GM19467 (cell line): ENCODE data around the gene EPGN.
A peak's percentile ranks its signal among the peaks of the same experiment; 100 is the strongest.

Source experiments
- ATAC-seq: cut with Tn5 transposase; IDR thresholded peaks from one replicate; pipeline ENCODE4 v1.9.1; 2021; ENCODE audit warnings: mild to moderate bottlenecking, moderate library complexity; ENCODE audit not compliant: unreplicated experiment

Gene EPGN

DNA sequence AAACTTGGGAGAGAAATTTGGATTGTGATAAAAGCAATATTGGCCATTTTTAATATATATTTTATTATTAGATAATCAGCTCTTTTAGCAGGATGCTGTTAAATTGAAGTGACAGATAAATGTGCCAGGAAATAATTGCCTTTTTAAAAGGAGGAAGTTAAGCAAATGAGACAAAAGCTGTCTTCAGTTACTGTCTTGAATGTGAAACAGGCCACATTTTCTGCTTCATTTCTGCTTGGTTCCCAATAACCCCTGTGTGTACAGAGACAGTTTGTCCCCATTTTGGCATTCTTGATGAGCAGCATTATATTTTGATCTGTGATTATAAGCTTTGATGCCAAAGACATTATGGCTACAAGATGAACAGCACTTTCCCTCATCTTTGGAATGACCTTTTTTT lies 953 bp downstream of the EPGN start:
- no peak for ATAC-seq

DNA sequence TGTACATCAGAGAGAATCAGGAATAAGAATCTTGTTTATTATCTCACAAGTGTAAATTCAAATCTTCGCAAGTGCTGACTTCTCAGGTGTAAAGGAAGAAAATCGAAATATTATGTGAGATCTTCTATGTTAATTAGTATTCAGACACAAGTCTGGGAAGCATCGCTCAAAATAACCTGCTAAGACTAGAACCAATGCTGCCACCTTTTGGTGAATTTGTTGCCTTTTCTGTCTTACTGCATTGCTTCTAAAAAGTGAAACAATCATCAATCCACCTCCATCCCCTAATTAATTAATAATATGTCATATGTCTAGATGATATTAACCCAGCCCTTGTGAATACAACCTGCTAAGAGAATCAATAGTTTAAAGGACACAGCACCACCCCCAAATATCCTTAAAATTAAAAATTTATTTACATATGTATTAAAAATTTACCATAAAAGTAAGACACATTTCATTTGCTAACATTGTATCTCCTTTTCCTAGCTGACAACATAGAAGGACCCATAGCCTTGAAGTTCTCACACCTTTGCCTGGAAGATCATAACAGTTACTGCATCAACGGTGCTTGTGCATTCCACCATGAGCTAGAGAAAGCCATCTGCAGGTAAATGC lies 3.5 kb downstream of the EPGN start:
- ATAC-seq: no peak

DNA sequence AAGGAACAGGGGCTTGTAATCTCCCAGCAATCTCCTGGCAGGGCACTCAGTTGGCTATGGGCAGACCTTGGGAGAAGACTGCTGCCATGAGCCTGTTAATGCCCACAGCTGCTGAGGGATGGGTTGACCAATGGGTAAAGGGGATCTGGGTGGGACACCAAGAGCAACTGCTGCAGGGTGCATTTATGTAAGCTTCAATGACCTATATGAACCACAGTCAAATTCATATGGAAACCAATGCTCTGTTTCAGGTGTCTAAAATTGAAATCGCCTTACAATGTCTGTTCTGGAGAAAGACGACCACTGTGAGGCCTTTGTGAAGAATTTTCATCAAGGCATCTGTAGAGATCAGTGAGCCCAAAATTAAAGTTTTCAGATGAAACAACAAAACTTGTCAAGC lies 6.1 kb downstream of the EPGN start:
- no peak for ATAC-seq

DNA sequence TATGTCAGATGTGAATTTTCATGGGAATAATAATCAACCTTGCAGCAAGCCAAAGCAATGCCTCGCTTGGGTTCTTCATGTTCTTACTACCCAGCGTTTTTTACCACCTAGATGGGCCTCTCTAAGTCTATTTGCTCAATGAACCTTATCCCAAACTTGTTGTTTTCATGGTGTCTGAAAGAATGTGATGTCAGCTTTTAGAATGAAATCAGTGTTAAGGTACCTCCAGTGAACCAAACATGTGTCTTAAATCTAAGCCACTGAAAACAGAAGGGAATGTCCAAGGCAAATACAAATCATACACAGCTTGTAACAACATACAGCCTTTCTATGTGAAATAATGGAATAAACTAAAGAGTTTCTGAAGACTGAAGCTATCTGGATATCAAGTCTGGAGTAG lies 6.7 kb downstream of the EPGN start:
- ATAC-seq: no peak

DNA sequence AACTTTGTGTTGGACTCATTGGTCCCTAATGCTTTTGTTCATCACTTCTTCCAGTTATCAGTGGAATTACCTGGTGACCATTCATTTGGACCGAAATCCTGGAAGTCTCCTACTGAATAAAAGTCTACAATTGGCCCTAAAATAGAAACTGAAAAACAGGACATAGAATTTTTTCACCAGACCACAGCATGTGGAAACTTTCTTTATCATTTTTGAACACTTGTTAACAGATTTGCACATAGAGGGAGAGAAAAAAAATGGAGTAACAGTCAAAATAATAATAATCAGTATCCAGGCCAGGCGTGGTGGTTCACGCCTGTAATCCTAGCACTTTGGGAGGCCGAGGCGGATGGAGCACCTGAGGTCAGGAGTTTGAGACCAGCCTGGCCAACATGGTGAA lies 7.1 kb downstream of the EPGN start:
- ATAC-seq: no peak

DNA sequence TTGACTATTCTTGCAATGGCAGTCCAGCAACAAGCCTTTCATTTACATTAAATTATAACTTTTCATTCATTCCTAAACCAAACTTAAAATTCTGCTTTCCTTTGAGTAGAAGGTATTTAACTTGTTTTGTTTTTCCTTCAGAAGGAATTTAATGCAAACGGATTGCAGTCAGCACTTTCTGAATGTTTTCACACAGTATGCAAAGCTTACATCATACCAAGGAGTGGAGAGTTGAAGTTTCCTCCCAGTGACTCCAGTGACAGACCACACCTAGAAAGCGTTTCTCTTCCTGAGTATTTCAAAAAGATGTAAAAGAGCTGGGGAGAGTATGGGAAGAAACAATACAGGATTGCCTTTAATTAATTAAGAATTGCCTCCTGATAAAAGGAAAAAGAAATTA lies 8.1 kb downstream of the EPGN start:
- ATAC-seq: no peak

DNA sequence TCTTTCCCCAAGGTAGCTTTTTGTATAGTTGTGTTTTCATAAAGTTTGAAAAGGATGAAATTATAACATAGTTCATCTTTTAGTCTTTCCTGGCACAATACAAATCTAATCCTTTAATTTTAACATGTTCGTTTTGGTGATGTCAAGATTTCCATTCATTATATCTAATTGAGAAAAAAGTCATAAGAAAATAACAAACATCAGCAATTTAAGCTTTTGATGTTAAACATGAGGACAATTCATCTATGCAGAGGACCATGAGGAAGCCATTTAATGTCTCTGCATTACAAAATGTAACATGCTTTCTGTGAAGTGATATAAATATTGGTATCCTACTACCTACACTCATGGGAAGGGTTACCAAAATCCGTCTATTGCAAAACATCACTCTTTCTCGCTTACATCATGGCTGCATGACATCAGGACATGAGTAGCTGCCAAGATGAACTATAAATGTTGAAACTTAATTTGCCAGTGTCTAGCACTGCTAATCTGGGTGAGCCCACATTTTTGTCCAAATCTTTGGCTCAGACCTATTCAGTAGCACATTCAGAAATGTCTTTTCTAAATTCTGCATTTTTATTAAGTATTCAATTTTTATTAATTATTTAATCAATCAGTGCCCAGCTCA lies 9.5 kb downstream of the EPGN start:
- ATAC-seq: no peak

DNA sequence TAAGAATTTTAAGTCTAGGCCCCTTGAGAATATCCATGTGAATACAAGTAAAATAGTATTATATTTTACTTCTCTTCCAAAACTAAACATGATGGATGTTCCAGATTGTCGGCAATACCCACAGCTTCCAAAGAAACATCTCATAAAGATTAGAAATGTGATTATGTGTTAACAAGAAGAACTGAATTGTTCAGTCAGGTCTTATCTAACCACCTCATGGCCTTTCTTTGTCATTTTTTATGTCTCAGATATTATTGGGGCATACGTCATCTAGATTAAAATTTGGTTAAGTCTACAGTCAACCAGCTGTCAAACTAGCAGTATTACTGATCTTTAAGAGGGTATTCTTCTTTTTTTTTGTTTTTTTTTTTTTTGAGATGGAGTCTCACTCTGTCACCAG lies 10.0 kb downstream of the EPGN start:
- ATAC-seq: no peak

DNA sequence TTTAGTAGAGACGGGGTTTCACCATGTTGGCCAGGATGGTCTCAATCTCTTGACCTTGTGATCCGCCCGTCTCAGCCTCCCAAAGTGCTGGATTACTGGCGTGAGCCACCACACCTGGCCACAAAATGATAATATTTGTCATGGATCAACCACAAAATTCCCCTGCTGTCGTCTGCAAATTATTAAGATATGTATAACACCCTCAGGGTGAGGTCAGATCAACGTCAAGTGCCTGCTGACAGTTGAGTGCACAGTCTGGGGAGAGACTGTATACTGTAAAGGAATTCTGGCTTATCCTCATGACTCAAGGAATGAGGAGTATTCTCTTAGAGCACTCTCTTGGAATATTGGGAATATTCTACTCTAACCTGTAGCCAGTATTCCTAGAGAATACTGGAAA lies 11.2 kb downstream of the EPGN start:
- ATAC-seq: no peak

DNA sequence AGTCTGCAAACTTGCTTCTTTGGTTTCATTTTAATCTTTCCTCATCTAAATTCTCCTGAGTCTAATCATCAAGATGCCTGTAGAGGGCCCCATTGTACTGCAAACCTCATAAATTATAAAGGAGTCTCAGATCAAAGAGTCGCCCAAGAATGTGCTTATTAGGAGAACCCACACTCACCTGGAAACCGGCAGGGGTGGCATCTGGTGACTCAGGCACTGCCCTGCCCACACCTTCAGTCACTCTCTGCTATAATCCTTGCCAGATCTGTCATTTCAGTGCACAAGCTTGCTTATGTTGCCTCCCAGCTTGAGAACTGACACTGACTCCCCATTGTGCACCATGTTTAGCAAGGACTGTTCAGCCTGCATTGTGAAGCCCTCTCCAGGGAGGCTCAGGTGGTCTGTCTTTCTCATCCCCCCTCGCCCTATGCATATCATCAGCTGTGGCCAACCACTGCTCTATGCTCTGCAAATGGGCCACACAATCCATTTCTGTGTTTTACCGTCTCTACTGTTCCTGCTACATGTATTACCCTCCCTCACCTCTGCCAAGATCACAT lies 12.4 kb downstream of the EPGN start:
- ATAC-seq: peak; percentile 74

DNA sequence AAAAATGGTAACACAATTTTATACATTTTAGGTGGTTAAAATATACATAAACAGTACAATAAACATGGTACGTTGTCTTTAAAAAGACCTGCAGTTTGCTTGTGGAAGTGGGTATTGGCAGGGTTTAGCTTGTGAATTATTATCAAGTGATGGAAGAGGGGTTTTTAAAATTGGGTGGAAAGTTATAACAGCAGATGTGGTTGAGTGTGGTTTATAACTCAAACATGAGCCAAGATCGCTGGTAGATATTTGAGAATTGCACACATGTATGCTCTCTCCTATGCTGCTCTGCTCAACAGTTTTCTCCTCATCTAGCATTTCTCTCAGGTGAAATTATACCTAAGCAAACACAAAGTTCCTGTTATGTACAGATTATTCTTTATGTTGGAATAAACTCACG lies 14.0 kb downstream of the EPGN start:
- no peak for ATAC-seq

DNA sequence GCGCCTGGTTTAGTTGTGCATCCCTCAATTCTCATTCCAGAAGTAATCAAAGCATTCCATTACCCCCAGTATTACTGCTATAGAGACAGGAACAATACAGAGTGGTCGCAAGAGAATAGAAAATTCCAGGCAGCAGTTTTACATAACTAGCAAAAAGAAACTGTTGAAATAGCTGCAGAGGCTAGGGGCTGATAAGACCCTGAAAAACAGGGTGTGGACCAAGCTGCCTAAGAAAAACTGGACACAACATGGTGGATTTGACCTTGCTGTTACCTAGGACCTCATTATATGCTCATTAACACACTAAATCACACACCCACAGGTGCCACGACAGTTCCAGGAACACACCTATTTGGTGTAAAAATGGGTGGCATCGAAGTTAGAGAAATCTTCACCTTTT lies 15.4 kb downstream of the EPGN start:
- no peak for ATAC-seq

DNA sequence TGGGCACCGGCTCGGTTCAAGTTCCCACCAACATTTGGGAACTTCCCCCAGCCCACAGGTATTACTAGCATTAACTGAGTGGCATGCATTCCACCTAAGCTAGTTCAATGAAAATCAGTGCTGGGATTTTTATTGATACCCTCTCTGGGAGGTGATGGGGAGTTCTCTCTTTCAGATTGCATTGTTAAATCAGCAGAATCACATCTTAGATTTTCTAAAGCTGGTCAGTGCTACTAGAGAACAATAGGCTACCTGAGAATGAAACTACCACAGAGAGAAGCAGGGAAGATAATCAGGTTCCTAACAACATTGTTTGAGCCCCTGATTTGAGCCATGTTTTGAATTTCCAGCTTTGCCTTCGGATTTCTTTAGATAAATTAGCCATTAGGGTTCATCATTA lies 16.0 kb downstream of the EPGN start:
- ATAC-seq: no peak

DNA sequence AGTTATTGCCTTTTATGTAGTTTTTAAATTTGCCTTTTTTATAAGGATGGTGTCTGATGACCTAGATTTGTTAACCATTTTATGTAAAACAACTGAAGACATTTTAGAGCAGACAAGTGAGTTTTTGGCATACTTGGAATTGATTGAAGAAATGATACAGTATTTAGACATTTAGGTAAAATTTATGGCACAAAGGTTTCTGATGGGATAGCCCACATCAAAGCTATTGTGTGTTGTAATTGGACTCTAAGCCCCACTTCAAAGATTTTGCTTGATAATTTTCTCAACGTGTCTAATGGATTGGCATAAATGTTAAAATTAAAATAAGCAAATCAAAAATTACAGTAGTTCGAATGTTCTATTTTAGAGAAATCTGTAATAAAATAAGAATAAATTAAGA lies 17.6 kb downstream of the EPGN start:
- no peak for ATAC-seq

DNA sequence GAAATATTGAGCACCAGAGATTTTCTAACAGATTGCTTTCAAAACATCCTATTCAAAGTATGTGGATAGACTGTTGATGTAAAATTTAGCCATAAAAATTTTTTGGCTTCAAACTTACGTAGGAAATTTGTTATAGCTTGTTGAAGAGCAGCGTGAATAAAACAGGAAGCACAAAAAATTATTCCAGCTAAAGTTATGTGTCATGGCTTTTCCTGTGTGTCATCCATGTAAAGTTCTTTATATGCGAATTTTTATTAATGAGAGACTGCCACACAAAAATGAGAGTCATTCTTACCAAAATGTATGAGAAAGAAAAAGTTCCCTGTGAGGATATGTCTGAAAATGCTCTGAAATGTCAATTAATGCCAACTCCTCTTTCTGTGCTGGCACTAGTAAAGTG lies 19.5 kb downstream of the EPGN start:
- no peak for ATAC-seq

DNA sequence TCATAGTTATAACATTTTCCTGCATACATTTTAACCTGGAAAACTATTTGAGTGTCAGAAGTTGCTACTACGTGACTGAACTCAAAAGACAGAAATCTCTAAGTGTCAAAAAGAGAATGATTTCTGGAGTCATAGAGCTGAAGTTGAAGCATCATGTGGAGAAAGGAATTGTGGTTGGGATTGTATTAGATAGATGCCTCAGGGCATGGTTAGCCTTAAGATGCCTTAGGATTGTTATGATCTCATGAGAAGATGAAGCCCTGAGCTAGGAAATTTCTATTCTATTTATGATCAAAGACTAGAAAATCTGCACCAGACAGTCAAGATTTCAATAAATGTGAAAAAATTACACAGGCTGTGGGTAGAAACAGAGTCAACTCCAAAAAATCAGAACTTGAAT lies 20.2 kb downstream of the EPGN start:
- no peak for ATAC-seq

DNA sequence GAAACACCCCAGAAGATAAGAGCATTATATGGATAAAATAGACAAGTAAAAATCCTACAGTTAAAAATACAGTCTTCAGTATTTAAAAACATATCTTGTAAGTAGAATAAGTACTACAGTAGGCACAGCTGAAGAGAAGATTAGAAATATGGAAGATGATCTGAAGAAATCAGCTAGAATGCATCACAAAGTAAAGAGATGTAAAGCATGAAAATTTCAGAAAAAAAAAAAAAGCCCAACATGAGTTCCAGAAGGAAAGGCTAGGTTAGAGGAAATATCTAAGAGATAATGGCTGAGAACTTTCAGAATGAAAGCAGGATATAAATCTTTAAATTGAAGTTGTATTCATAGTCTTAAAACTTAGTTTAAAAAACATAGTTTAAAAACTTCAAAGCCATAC lies 21.0 kb downstream of the EPGN start:
- no peak for ATAC-seq

DNA sequence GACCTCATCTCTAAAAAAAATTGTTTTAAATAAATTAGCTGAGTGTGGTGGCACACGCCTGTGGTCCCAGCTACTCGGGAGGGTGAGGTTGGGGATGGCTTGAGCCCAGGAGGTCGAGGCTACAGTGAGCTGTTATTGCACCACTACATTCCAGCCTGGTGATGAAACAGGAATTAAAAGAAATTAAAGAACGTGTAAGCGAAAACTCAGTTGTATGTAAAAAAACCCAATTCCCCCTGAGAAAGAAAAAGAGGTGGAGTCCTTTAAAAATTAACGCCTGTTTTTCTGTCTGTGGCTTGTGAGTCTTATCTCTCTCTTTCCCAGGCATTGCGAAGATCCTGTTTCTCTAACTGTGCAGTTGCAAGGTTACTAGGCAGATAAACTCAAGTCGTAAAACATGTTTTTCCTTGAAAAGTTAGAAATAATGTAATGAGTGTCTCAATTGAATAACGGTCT lies 22.1 kb downstream of the EPGN start:
- ATAC-seq: no peak

DNA sequence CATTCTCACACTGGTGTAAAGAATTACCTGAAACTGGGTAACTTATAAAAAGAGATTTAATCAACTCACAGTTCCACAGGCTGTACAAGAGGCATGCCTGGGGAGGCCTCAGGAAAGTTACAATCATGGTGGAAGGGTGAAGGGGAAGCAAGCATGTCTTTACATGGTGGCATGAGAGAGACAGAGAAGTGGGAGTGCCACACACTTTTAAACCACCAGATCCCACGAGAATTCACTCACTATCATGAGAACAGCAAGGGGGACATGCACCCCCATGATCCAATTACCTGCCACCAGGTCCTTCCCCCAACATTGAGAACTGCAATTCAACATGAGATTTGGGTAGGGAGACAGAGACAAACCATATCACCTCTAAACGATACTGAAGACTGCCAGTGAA lies 23.0 kb downstream of the EPGN start:
- ATAC-seq: no peak

DNA sequence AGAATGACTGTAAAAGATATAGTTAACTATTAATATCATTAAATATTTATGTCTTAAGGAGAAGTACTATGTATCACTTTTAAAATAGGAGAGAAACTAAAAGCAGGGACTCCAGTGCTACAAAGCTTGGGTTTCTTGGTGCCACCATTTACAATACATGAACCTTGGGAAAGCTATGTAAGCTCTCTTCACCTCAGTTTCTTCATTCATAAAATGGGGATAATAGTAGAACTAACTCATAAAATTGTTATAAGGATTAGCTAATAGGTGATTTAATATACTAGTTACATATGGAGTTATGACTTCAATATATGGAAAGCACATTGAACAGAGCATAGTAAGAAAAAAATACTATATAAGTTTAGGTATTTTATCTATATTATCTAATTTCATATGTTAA lies 23.7 kb downstream of the EPGN start:
- ATAC-seq: no peak

DNA sequence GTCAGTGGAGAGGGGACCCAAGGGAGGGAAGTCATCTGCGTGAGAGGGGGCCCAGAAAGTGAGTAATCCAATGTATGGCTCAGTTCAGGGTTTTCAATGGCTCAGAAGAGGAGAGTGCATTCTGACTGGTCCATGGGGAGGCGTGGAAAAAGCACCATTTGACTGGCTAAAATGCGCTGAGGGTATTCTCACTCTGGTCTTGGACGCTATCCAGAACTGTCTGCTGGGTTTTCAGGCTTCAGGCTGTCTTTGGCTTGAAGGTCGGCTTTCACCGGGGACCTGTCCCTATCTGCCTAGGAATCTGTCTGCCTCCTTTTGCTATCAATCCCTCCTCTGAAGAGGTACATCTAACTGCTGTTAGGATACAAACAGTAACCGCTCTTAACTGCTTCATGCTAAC lies 26.4 kb downstream of the EPGN start:
- ATAC-seq: no peak

DNA sequence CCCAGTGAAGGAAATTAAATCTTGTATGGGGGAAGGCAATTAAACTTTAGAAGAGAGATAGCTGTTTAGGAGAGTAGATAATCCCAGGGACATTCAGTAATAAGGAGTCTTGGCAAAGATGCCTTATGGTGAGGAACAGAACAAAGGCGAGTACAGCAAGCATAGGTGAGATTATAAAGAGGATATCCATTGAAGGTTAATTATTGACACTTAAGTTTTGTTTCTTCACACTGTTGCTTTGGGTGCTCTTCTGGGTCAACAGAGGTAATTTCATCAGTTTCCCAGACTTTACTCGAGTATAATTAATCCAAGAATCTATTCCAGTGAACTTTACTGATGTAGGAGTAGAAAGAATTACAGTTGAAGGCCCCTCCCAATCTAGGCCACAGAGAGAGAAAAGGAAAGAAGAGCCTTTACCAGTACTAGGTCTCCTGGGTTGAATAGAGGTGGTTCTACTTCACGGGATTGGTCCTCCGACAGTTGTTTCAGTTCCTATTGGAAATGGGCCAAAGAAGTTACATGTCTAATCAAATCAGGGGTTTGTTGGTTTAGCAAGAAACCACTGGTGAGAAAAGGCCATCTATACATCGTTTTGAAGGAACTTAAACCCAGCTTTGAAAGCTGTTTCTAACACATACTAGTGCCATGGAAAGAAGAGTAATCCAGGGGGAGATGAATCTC lies 27.2 kb downstream of the EPGN start:
- peak; percentile 91 for ATAC-seq
